B cell (primary cell): Measurements from ENCODE around the gene BMP5.

Experiments
- EZH2 ChIP-seq: IDR thresholded peaks from 2 replicates; pipeline ENCODE4 v1.6.1; 2012; ENCODE audit warnings: borderline replicate concordance, low read depth, mild to moderate bottlenecking, moderate library complexity, low read length; ENCODE audit not compliant: insufficient read depth, poor library complexity, severe bottlenecking
- TF ChIP-seq, protein P1 (sequence below): fragments of 200-600 bp; IDR thresholded peaks from one replicate; pipeline ENCODE4 v1.8.0; 2022; ENCODE audit warnings: antibody characterized with exemption, mild to moderate bottlenecking

DNA sequence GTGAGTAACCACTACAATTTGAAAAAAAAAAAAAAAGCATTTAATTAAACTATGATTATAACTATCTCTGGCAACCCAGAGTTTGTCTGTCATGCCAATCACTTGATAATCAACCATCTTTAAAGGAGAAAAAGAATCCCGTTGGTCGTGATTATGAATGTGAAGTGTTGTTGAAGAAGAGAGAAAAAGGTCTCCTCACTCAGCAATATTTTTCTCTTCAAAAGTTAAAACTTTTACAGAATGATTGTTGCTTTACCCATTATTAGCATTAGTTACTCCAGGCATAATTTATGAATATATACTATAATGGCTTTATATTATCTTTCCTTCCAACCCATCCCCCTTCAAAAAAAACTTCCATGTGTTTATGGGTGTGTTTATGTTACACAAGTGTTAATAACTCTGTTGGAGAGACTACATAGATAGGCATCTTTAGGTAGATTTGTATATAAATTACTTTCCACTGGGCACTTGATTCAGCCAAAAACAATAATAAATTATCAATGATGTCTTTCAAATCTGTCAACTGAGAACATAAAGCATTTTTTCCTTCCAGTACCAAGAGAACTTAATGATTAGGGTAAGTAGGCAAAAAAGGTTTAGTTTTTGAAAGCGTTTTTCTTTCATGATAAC, 5.1 kb downstream of the BMP5 start:
- TF ChIP-seq, protein P1, sequence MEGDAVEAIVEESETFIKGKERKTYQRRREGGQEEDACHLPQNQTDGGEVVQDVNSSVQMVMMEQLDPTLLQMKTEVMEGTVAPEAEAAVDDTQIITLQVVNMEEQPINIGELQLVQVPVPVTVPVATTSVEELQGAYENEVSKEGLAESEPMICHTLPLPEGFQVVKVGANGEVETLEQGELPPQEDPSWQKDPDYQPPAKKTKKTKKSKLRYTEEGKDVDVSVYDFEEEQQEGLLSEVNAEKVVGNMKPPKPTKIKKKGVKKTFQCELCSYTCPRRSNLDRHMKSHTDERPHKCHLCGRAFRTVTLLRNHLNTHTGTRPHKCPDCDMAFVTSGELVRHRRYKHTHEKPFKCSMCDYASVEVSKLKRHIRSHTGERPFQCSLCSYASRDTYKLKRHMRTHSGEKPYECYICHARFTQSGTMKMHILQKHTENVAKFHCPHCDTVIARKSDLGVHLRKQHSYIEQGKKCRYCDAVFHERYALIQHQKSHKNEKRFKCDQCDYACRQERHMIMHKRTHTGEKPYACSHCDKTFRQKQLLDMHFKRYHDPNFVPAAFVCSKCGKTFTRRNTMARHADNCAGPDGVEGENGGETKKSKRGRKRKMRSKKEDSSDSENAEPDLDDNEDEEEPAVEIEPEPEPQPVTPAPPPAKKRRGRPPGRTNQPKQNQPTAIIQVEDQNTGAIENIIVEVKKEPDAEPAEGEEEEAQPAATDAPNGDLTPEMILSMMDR = no peak
- no peak for TF ChIP-seq EZH2
